ENCODE data around the gene SERPINB3. TPM values are rescaled to one million over a fixed set of nuclear protein-coding genes. Genes with fewer than 3 reads are reported as not detected.

SERPINB3 gene
- not detected for total RNA-seq

GRCh38 chr18:63661750-63662149 lies at the start of gene SERPINB3:
SERPINB3 (minus strand) TSS chr18:63661893; CDS start chr18:63661216, 677 bp downstream.

GRCh38 chr18:63702660-63703059 lies 41.0 kb upstream of the SERPINB3 start, which contains the start of gene SERPINB11:
SERPINB11 (plus strand) TSS chr18:63702960; CDS start chr18:63710194, 7,234 bp downstream.

GRCh38 chr18:63644142-63644541 lies 17.6 kb downstream of the SERPINB3 start, which contains the start of gene SERPINB4:
SERPINB4 (minus strand) TSS chr18:63644256; CDS start chr18:63643577, 679 bp downstream.

Other genes starting within 250 kb of the SERPINB3 start
- gene VPS4B, start 239.4 kb downstream of the SERPINB3 start, total RNA-seq: 10 to 100 TPM; 66.3 to 77.4 TPM
- gene SERPINB5, start 184.9 kb downstream of the SERPINB3 start, total RNA-seq: not detected
- gene SERPINB12, start 119.5 kb downstream of the SERPINB3 start, total RNA-seq: not detected
- gene SERPINB13, start 74.5 kb downstream of the SERPINB3 start, total RNA-seq: not detected
- not detected for gene SERPINB4, start 17.6 kb downstream of the SERPINB3 start, total RNA-seq
- gene SERPINB11, start 41.1 kb upstream of the SERPINB3 start, total RNA-seq: not detected
- not detected for gene SERPINB7, start 113.5 kb upstream of the SERPINB3 start, total RNA-seq
- gene SERPINB2, start 225.8 kb upstream of the SERPINB3 start, total RNA-seq: not detected
- gene SERPINB10, start 246.1 kb upstream of the SERPINB3 start, total RNA-seq: not detected

Data from activated naive CD4-positive, alpha-beta T cell treated with anti-CD3 and anti-CD28 coated beads, Interleukin-2, amount 10 ng/mL, durations not matched to agents 5 hours and 36 hours (primary cell).